Caco-2 (cell line): ENCODE results near the gene CISD3. TPM values are rescaled to one million over a fixed set of nuclear protein-coding genes. Genes with fewer than 3 reads are reported as not detected.

Source experiments
- BruUV-seq: library from RNA; stranded (reverse); fragments of 400-500 nt; replicated peaks from 2 replicates; lab custom pipeline; 2021; lab: Mats Ljungman, UMichigan
- CTCF ChIA-PET: fragments of 300-600 bp; sonication (Branson Sonifier 250); formaldehyde crosslinking; loops from one replicate; lab custom pipeline; 2022; ENCODE audit warnings: antibody characterized with exemption; lab: Charles Lee
- POLR2A ChIA-PET: fragments of 300-600 bp; sonication (Branson Sonifier 250); formaldehyde crosslinking; loops from one replicate; lab custom pipeline; 2022; ENCODE audit warnings: antibody characterized with exemption; lab: Charles Lee
- DNase-seq, 2 experiments: peaks; one replicate each; pipeline versions ENCODE4 v3.0.0 to v3.0.0-alpha.2; 2020 to 2022
- H3K27me3 ChIP-seq: replicated peaks from 2 replicates; pipeline ENCODE4 v1.6.0; 2011; ENCODE audit warnings: low read length; ENCODE audit not compliant: control insufficient read depth, insufficient read depth
- H3K36me3 ChIP-seq: 2 replicates; pipeline ENCODE4 v1.5.1; 2011; ENCODE audit warnings: low read length; ENCODE audit not compliant: control insufficient read depth, insufficient read depth
- H3K4me1 ChIP-seq: fragments of 250-450 bp; sonication (Bioruptor Pico); 2 replicates; pipeline ENCODE4 v1.5.1; 2020; ENCODE audit warnings: mild to moderate bottlenecking
- H3K4me3 ChIP-seq: 2 replicates; pipeline ENCODE4 v1.5.1; 2011; ENCODE audit warnings: low read depth, mild to moderate bottlenecking, control low read depth, low read length
- H3K9me3 ChIP-seq: fragments of 250-450 bp; sonication (Bioruptor Pico); 2 replicates; pipeline ENCODE4 v1.5.1; 2020; ENCODE audit warnings: mild to moderate bottlenecking, moderate library complexity
- H3K27ac Mint-ChIP-seq: one replicate; pipeline ENCODE4 v1.8.0; 2022; ENCODE audit warnings: mixed read lengths; ENCODE audit not compliant: unreplicated experiment
- H3K27me3 Mint-ChIP-seq: one replicate; pipeline ENCODE4 v1.8.0; 2022; ENCODE audit warnings: mixed read lengths; ENCODE audit not compliant: insufficient read depth, unreplicated experiment
- H3K36me3 Mint-ChIP-seq: one replicate; pipeline ENCODE4 v1.8.0; 2022; ENCODE audit warnings: mild to moderate bottlenecking, mixed read lengths; ENCODE audit not compliant: insufficient read depth, unreplicated experiment
- H3K4me1 Mint-ChIP-seq: one replicate; pipeline ENCODE4 v1.8.0; 2022; ENCODE audit warnings: low read depth, mixed read lengths; ENCODE audit not compliant: unreplicated experiment
- H3K4me3 Mint-ChIP-seq: one replicate; pipeline ENCODE4 v1.8.0; 2022; ENCODE audit warnings: mild to moderate bottlenecking, moderate library complexity, mixed read lengths; ENCODE audit not compliant: unreplicated experiment
- H3K9me3 Mint-ChIP-seq: one replicate; pipeline ENCODE4 v1.8.0; 2022; ENCODE audit warnings: mixed read lengths; ENCODE audit not compliant: unreplicated experiment
- CTCF ChIP-seq, 2 experiments: fragments of 200-600 bp in 1 of 2; IDR thresholded peaks; 1 replicate in 1 of 2; 2 replicates in 1 of 2; pipeline versions ENCODE4 v1.5.1 to v1.8.0; 2011 to 2022; ENCODE audit warnings: antibody characterized with exemption in 1 of 2, control low read depth in 1 of 2, inconsistent platforms in 1 of 2, low read depth in 1 of 2, low read length in 1 of 2, mild to moderate bottlenecking in 1 of 2, moderate library complexity in 1 of 2; ENCODE audit not compliant: insufficient read depth in 1 of 2, severe bottlenecking in 1 of 2, unreplicated experiment in 1 of 2
- intact Hi-C: fragments of 100-400 bp; cut with micrococcal nuclease; formaldehyde crosslinking; loops from one replicate; pipeline ENCODE4 v1.10.0; 2022; ENCODE audit not compliant: unreplicated experiment
- total RNA-seq: library from RNA; stranded (reverse); gene quantifications from 2 replicates; pipeline ENCODE4 v1.2.3, GENCODE V29; 2022

Gene CISD3
- total RNA-seq, 1 experiment from 2014 or later, result 16.6 TPM

GRCh38 chr17:38745545-38745944, 15.4 kb downstream of the CISD3 start:
- POLR2A ChIA-PET, result interaction anchor here (0.5 kb wide), 1 partner anchor 30 kb away, joined by 4 read pairs; no protein-coding TSS in a partner anchor

GRCh38 chr17:38746004-38746848, 16.1 kb downstream of the CISD3 start:
- Histone ChIP-seq H3K4me1 (peaks cover 27% of the 10 kb centered on the region), H3K36me3 (no peaks in the 10 kb centered on the region), H3K27me3 (no peaks in the 10 kb centered on the region), H3K4me3 (peak overlapping the region; percentile 90), H3K9me3 (no peaks in the 10 kb centered on the region)
- H3K9me3 Mint-ChIP-seq, result no peaks in the 10 kb centered on the region
- CTCF ChIA-PET, result interaction anchor here (0.5 to 2.4 kb wide), 3 partner anchors 9 to 16 kb away, joined by 3 to 11 read pairs (median 4); partner anchors contain the start of gene CISD3
- peaks cover 32% of the 10 kb centered on the region for H3K36me3 Mint-ChIP-seq
- intact Hi-C loops, result no loop called here
- POLR2A ChIA-PET, result interaction anchor here (0.5 kb wide), 1 partner anchor 30 kb away, joined by 4 read pairs; no protein-coding TSS in a partner anchor
- H3K27ac Mint-ChIP-seq, result peak overlapping the region; percentile 1
- no peaks in the 10 kb centered on the region for H3K27me3 Mint-ChIP-seq
- H3K4me1 Mint-ChIP-seq, result peaks cover 37% of the 10 kb centered on the region
- no peak for DNase-seq
- no peak for TF ChIP-seq CTCF (IDR thresholded peaks at IDR 0.05; ENCODE audit: insufficient read depth in 1 of 2, low read depth in 1 of 2, low read length in 1 of 2, severe bottlenecking in 1 of 2, unreplicated experiment in 1 of 2)
- H3K4me3 Mint-ChIP-seq, result peak overlapping the region; percentile 79
- BruUV-seq, result TSS peak; percentile 28

More at GRCh38 chr17:38745545-38745944, 15.4 kb downstream of the CISD3 start:
- H3K9me3 ChIP-seq, result no peaks in the 10 kb centered on the region
- Mint-ChIP-seq H3K9me3 (no peaks in the 10 kb centered on the region), H3K27ac (no peak overlapping the region), H3K36me3 (peaks cover 32% of the 10 kb centered on the region), H3K4me3 (peak overlapping the region; percentile 79), H3K4me1 (peaks cover 32% of the 10 kb centered on the region), H3K27me3 (no peaks in the 10 kb centered on the region)
- CTCF ChIA-PET, result interaction anchor here (2.4 kb wide), 1 partner anchor 10 kb away, joined by 11 read pairs; no protein-coding TSS in a partner anchor
- no peak for TF ChIP-seq CTCF (IDR thresholded peaks at IDR 0.05; ENCODE audit: insufficient read depth in 1 of 2, low read depth in 1 of 2, low read length in 1 of 2, severe bottlenecking in 1 of 2, unreplicated experiment in 1 of 2)
- BruUV-seq, result no TSS peak
- no peak overlapping the region for H3K4me3 ChIP-seq
- DNase-seq, result no peak
- peaks cover 25% of the 10 kb centered on the region for H3K4me1 ChIP-seq
- intact Hi-C loops, result no loop called here
- H3K27me3 ChIP-seq, result no peaks in the 10 kb centered on the region
- H3K36me3 ChIP-seq, result no peaks in the 10 kb centered on the region

- peaks cover 27% of the 10 kb centered on the region for H3K4me1 ChIP-seq
- ChIA-PET POLR2A (no interaction called here), CTCF (interaction anchor here (0.5 to 2.4 kb wide), 3 partner anchors 10 to 17 kb away, joined by 3 to 11 read pairs (median 4); partner anchors contain the start of gene CISD3)
- H3K27me3 Mint-ChIP-seq, result peaks cover 2% of the 10 kb centered on the region
- peaks cover 44% of the 10 kb centered on the region for H3K4me1 Mint-ChIP-seq
- no TSS peak for BruUV-seq
- no peak for TF ChIP-seq CTCF (IDR thresholded peaks at IDR 0.05; ENCODE audit: insufficient read depth in 1 of 2, low read depth in 1 of 2, low read length in 1 of 2, severe bottlenecking in 1 of 2, unreplicated experiment in 1 of 2)
- no peaks in the 10 kb centered on the region for H3K27me3 ChIP-seq
- intact Hi-C loops, result no loop called here
- H3K27ac Mint-ChIP-seq, result peak overlapping the region; percentile 1
- no peaks in the 10 kb centered on the region for H3K36me3 ChIP-seq
- no peaks in the 10 kb centered on the region for H3K9me3 Mint-ChIP-seq
- H3K4me3 Mint-ChIP-seq, result peak overlapping the region; percentile 79
- DNase-seq, result no peak
- H3K9me3 ChIP-seq, result no peaks in the 10 kb centered on the region
- peaks cover 34% of the 10 kb centered on the region for H3K36me3 Mint-ChIP-seq
- H3K4me3 ChIP-seq, result peak overlapping the region; percentile 90
These were observed 16.8 kb downstream of the CISD3 start for GRCh38 chr17:38746849-38747462.
